H1 (cell line): ENCODE data around the gene ATP11A. TPM values are rescaled to one million over a fixed set of nuclear protein-coding genes. Genes with fewer than 3 reads are reported as not detected.
A peak's percentile ranks its signal among the peaks of the same experiment; 100 is the strongest.

Experiments
- CTCF ChIA-PET: fragments of 300-600 bp; sonication (Branson Sonifier 250); formaldehyde crosslinking; loops from one replicate; lab custom pipeline; 2021; ENCODE audit not compliant: partially characterized antibody; lab: Charles Lee
- POLR2A ChIA-PET: fragments of 300-600 bp; sonication (Branson Sonifier 250); formaldehyde crosslinking; loops from one replicate; lab custom pipeline; 2021; ENCODE audit warnings: inconsistent platforms; ENCODE audit not compliant: partially characterized antibody; lab: Charles Lee
- DNase-seq, 2 experiments: peaks; one replicate each; pipeline versions ENCODE4 v3.0.0 to v3.0.0-alpha.2; 2010 to 2022; ENCODE audit warnings: low spot score in 2 of 2, low read depth in 1 of 2, mixed read lengths in 1 of 2
- FAIRE-seq: peaks from 2 replicates; lab custom pipeline; 2011; peaks lifted over from hg19 to GRCh38; lab: Jason Lieb, UNC
- H2AFZ ChIP-seq: 2 replicates; pipeline ENCODE4 v1.8.1; 2012; ENCODE audit warnings: low read length, inconsistent platforms
- H2AK5ac ChIP-seq: 2 replicates; pipeline ENCODE4 v1.6.1; 2013; ENCODE audit warnings: low read depth, low read length
- H2BK120ac ChIP-seq: replicated peaks from 2 replicates; pipeline ENCODE3; 2013; ENCODE audit warnings: low read depth, low read length, inconsistent platforms
- H2BK12ac ChIP-seq: 2 replicates; pipeline ENCODE4 v1.6.1; 2013; ENCODE audit warnings: low read depth, low read length
- H2BK15ac ChIP-seq: 2 replicates; pipeline ENCODE4 v1.6.1; 2013; ENCODE audit warnings: low read length
- H2BK20ac ChIP-seq: 2 replicates; pipeline ENCODE4 v1.6.1; 2013; ENCODE audit warnings: low read length
- H2BK5ac ChIP-seq: 2 replicates; pipeline ENCODE4 v1.6.1; 2013; ENCODE audit warnings: low read depth, low read length
- H3K14ac ChIP-seq: 2 replicates; pipeline ENCODE4 v1.6.1; 2013; ENCODE audit warnings: inconsistent platforms; ENCODE audit not compliant: insufficient read length
- H3K18ac ChIP-seq: 2 replicates; pipeline ENCODE4 v1.6.1; 2013; ENCODE audit warnings: low read length; ENCODE audit errors: extremely low read depth
- H3K23ac ChIP-seq: 2 replicates; pipeline ENCODE4 v1.6.1; 2013; ENCODE audit warnings: inconsistent platforms; ENCODE audit not compliant: insufficient read length
- H3K23me2 ChIP-seq: 2 replicates; pipeline ENCODE4 v1.6.1; 2013; ENCODE audit warnings: low read depth, low read length
- H3K27ac ChIP-seq: 2 replicates; pipeline ENCODE4 v1.6.1; 2011; ENCODE audit warnings: low read depth, low read length, inconsistent platforms
- H3K27me3 ChIP-seq, 4 experiments: replicated peaks in 1 of 4; 1 replicate in 1 of 4; 2 replicates in 3 of 4; pipeline versions ENCODE4 v1.6.1 to v1.8.1; 2011 to 2013; ENCODE audit warnings: low read length in 3 of 4, mild to moderate bottlenecking in 3 of 4, inconsistent platforms in 2 of 4, mixed read lengths in 2 of 4, moderate library complexity in 1 of 4; ENCODE audit not compliant: control insufficient read depth in 3 of 4, insufficient read depth in 3 of 4; ENCODE audit errors: extremely low read depth in 1 of 4
- H3K36me3 ChIP-seq, 4 experiments: 2 replicates each; pipeline versions ENCODE4 v1.6.1 to v1.8.1; 2011 to 2013; ENCODE audit warnings: mild to moderate bottlenecking in 4 of 4, low read length in 3 of 4, moderate library complexity in 2 of 4, control low read depth in 1 of 4, inconsistent platforms in 1 of 4; ENCODE audit not compliant: insufficient read depth in 4 of 4, control insufficient read depth in 2 of 4
- H3K4ac ChIP-seq: replicated peaks from 2 replicates; pipeline ENCODE3; 2013; ENCODE audit warnings: low read length, low read depth, mixed read lengths, inconsistent platforms; ENCODE audit not compliant: insufficient read length
- H3K4me1 ChIP-seq, 4 experiments: replicated peaks in 1 of 4; 1 replicate in 1 of 4; 2 replicates in 3 of 4; pipeline versions ENCODE4 v1.6.1 to v1.8.1; 2011 to 2013; ENCODE audit warnings: low read length in 3 of 4, inconsistent platforms in 2 of 4, mixed read lengths in 1 of 4; ENCODE audit not compliant: insufficient read depth in 4 of 4, control insufficient read depth in 3 of 4
- H3K4me2 ChIP-seq, 2 experiments: 2 replicates each; pipeline versions ENCODE4 v1.6.1 to v1.8.1; 2011 to 2013; ENCODE audit warnings: low read depth in 2 of 2, low read length in 2 of 2, control low read depth in 1 of 2, inconsistent platforms in 1 of 2, mild to moderate bottlenecking in 1 of 2; ENCODE audit not compliant: insufficient read depth in 1 of 2
- H3K4me3 ChIP-seq, 4 experiments: fragments of 200-600, 300-600 bp in 1 of 4; sonication (generic), shearing (Covaris generic), sonication (Bioruptor Twin) in 1 of 4; 2 replicates each; pipeline versions ENCODE4 v1.5.1 to v1.8.1; 2011 to 2016; ENCODE audit warnings: low read length in 4 of 4, low read depth in 3 of 4, control low read depth in 2 of 4, inconsistent platforms in 2 of 4, mild to moderate bottlenecking in 2 of 4, mixed read lengths in 1 of 4, moderate library complexity in 1 of 4; ENCODE audit not compliant: insufficient read depth in 2 of 4; ENCODE audit errors: extremely low read depth in 1 of 4
- H3K56ac ChIP-seq: replicated peaks from 2 replicates; pipeline ENCODE3; 2013; ENCODE audit warnings: low read depth, mild to moderate bottlenecking, mixed read lengths, low read length, inconsistent platforms; ENCODE audit not compliant: insufficient read length
- H3K79me1 ChIP-seq: 2 replicates; pipeline ENCODE4 v1.6.1; 2013; ENCODE audit warnings: low read depth, low read length, control low read depth
- H3K79me2 ChIP-seq, 2 experiments: 2 replicates each; pipeline versions ENCODE4 v1.6.1 to v1.8.1; 2012 to 2013; ENCODE audit warnings: low read length in 2 of 2, mild to moderate bottlenecking in 2 of 2, inconsistent platforms in 1 of 2; ENCODE audit not compliant: insufficient read depth in 2 of 2, control insufficient read depth in 1 of 2
- H3K9ac ChIP-seq, 4 experiments: replicated peaks in 1 of 4; 1 replicate in 1 of 4; 2 replicates in 3 of 4; pipeline versions ENCODE4 v1.6.1 to v1.8.1; 2011 to 2013; ENCODE audit warnings: low read depth in 3 of 4, low read length in 3 of 4, control low read depth in 2 of 4, mild to moderate bottlenecking in 2 of 4, moderate library complexity in 2 of 4, inconsistent platforms in 1 of 4; ENCODE audit errors: extremely low read depth in 1 of 4
- H3K9me3 ChIP-seq, 2 experiments: 2 replicates each; pipeline versions ENCODE4 v1.6.1 to v1.8.1; 2012 to 2013; ENCODE audit warnings: mild to moderate bottlenecking in 2 of 2, moderate library complexity in 2 of 2, control low read depth in 1 of 2, inconsistent platforms in 1 of 2, low read depth in 1 of 2, low read length in 1 of 2, mixed read lengths in 1 of 2; ENCODE audit not compliant: insufficient read depth in 2 of 2
- H4K20me1 ChIP-seq, 2 experiments: replicated peaks in 1 of 2; 2 replicates each; pipeline versions ENCODE3 to v1.8.1; 2011 to 2013; ENCODE audit warnings: inconsistent platforms in 2 of 2, low read length in 2 of 2, mild to moderate bottlenecking in 1 of 2; ENCODE audit not compliant: insufficient read depth in 2 of 2, control insufficient read depth in 1 of 2
- H4K5ac ChIP-seq: 2 replicates; pipeline ENCODE4 v1.6.1; 2013; ENCODE audit warnings: low read length, low read depth, mixed read lengths, inconsistent platforms; ENCODE audit not compliant: insufficient read length
- H4K8ac ChIP-seq: 2 replicates; pipeline ENCODE4 v1.8.0; 2013; ENCODE audit warnings: mild to moderate bottlenecking, moderate library complexity, low read length, inconsistent platforms; ENCODE audit not compliant: insufficient read depth; ENCODE audit errors: extremely low read depth
- H4K91ac ChIP-seq: replicated peaks from 2 replicates; pipeline ENCODE3; 2013; ENCODE audit warnings: low read length, mixed read lengths, inconsistent platforms; ENCODE audit not compliant: insufficient read length
- BCL11A ChIP-seq, 2 experiments: IDR thresholded peaks; one replicate each; pipeline ENCODE4 v1.6.1; 2011; ENCODE audit warnings: low read depth in 2 of 2, low read length in 2 of 2, mild to moderate bottlenecking in 2 of 2
- EP300 ChIP-seq, 2 experiments: IDR thresholded peaks; 1 replicate in 1 of 2; 2 replicates in 1 of 2; pipeline ENCODE4 v1.6.1; 2011 to 2012; ENCODE audit warnings: low read depth in 2 of 2, low read length in 2 of 2, mild to moderate bottlenecking in 2 of 2, borderline replicate concordance in 1 of 2, inconsistent platforms in 1 of 2, moderate library complexity in 1 of 2
- KDM1A ChIP-seq: fragments of 200-600, 300-600 bp; sonication (generic); IDR thresholded peaks from 2 replicates; pipeline ENCODE4 v1.7.1; 2016; ENCODE audit warnings: mild to moderate bottlenecking, low read length, borderline replicate concordance
- KDM5A ChIP-seq: fragments of 200-600 bp; IDR thresholded peaks from 2 replicates; pipeline ENCODE4 v1.7.1; 2012; ENCODE audit warnings: mild to moderate bottlenecking, low read length, inconsistent platforms, mixed read lengths
- SRF ChIP-seq: IDR thresholded peaks from 2 replicates; pipeline ENCODE4 v1.6.1; 2011; ENCODE audit warnings: mild to moderate bottlenecking, low read depth, low read length, moderate library complexity
- WGBS, 2 experiments: shearing (Covaris generic) in 1 of 2; methylation state at CpG; one replicate each; pipeline versions ENCODE4 v1.1.6 to v1.1.7; 2013 to 2015; ENCODE audit warnings: low lambda C conversion rate in 2 of 2, mixed read lengths in 2 of 2, inconsistent platforms in 1 of 2, low coverage in 1 of 2, missing lambda C conversion rate in 1 of 2; ENCODE audit not compliant: insufficient replicate concordance in 2 of 2, insufficient coverage in 1 of 2, insufficient read length in 1 of 2; ENCODE audit errors: extremely low coverage in 1 of 2, missing lambda C conversion rate in 1 of 2; 5-methylcytosine and 5-hydroxymethylcytosine counted together
- polyA plus RNA-seq, 7 experiments: library from polyadenylated mRNA; depleted of rRNA in 3 of 7; stranded (reverse) in 5 of 7; unstranded in 2 of 7; fragments of >200 nt in 5 of 7; fragments of 200-250 nt in 2 of 7; gene quantifications; 1 replicate in 5 of 7; 2 replicates in 1 of 7; 4 replicates in 1 of 7; pipeline versions ENCODE4 v1.2.1 to v1.2.3, GENCODE V29; 2011 to 2013; ENCODE audit warnings: missing spikeins in 2 of 7, mixed read lengths in 2 of 7
- total RNA-seq: library from RNA; stranded (reverse); fragmentation: NEBNext Ultra II Directional; extraction: Animal tissue kit (Norgen Biotek cat#: 25700); gene quantifications from 2 replicates; pipeline ENCODE4 v1.2.1, GENCODE V29; 2021

The ATP11A gene
- total and polyA plus RNA-seq, 2 of the 8 experiments (the other 6 are each of a cell fraction or from before 2014, with no cell fraction given) = 28.8 to 72.9 TPM

DNA sequence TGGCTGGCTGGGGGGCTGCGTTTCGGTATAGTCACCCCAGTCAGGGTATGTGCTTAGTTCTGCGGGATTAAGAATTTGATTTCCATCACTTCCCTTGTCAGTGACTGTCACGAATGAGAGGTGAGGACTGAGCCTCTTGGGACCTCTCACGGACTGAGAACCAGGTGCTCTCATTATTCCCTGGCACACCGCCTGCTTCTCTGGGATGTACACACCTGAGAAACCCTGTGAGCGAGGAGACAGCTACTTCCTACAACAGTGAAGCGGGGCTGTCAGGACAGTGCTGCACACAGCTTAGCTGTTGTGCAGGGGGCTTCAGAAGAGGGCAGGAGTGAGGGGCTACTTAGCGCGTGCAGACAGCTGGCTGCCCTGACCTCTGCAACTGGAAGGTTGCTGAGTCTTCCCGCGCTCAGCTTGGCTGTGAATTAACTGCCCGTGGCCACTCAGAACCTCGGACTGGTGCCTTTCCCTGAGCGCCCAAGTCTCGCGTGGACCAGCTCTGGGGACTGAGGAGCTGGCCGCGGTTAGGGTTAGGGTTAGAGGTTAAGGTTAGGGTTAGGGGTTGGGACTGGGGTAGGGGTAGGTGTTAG is 213.9 kb downstream of the ATP11A start:
- H2BK5ac ChIP-seq = no peak overlapping the region
- H3K4me1 ChIP-seq = peaks cover 14 to 52% (median 27%) of the 10 kb centered on the region in 4 experiments
- H2BK15ac ChIP-seq = no peak overlapping the region
- FAIRE-seq (no peak), DNase-seq (no peak)
- peaks cover 0 to 14% (median 0%) of the 10 kb centered on the region in 4 experiments; a peak in 2 of 8 replicates for H3K36me3 ChIP-seq
- no peaks in the 10 kb centered on the region for H3K27me3 ChIP-seq
- ChIA-PET POLR2A (interaction anchor here (5.9 kb wide), 1 partner anchor 8 kb away, joined by 44 read pairs; no protein-coding TSS in a partner anchor), CTCF (interaction anchor here (0.8 to 2.7 kb wide), 6 partner anchors 10 to 343 kb away, joined by 3 to 12 read pairs (median 4); no protein-coding TSS in a partner anchor)
- no peak overlapping the region for H3K27ac ChIP-seq
- H3K56ac ChIP-seq = no peak overlapping the region
- H3K79me1 ChIP-seq = no peaks in the 10 kb centered on the region; the same call in 1 of the 2 replicates
- no peak overlapping the region; the same call in none of the 2 replicates for H4K8ac ChIP-seq
- H4K91ac ChIP-seq = no peak overlapping the region
- H3K14ac ChIP-seq = no peak overlapping the region
- peaks cover 0 to 26% of the 10 kb centered on the region in 2 experiments; a peak in 2 of 4 replicates for H3K79me2 ChIP-seq
- no peak overlapping the region for H2AK5ac ChIP-seq
- H2BK20ac ChIP-seq = 0 out of 2 replicates have a peak overlapping the region, but pooled peaks have one; percentile 83
- WGBS, 2 experiments = 85% methylated on average over 19 of the region's 19 CpGs; no CpG with 5 or more reads in 1 of the 2 experiments
- no peak overlapping the region for H2BK12ac ChIP-seq
- no peaks in the 10 kb centered on the region; the same call in 1 of the 2 replicates for H3K23me2 ChIP-seq
- no peak overlapping the region for H4K5ac ChIP-seq
- H3K4ac ChIP-seq = no peak overlapping the region
- H3K23ac ChIP-seq = no peak overlapping the region
- no peak overlapping the region for H2AFZ ChIP-seq
- H3K9ac ChIP-seq = no peak overlapping the region
- no peak overlapping the region for H3K18ac ChIP-seq
- H3K4me3 ChIP-seq = no peak overlapping the region
- H3K9me3 ChIP-seq = no peaks in the 10 kb centered on the region
- TF ChIP-seq KDM5A (no peak), KDM1A (no peak), SRF (no peak), EP300 (IDR thresholded peaks at IDR 0.05; ENCODE audit: borderline replicate concordance in 1 of 2, low read depth in 2 of 2, low read length in 2 of 2) (no peak), BCL11A (IDR thresholded peaks at IDR 0.05; ENCODE audit: low read depth in 2 of 2, low read length in 2 of 2) (no peak)
- TF ChIP-seq, all 59 proteins: peak for 0
- H2BK120ac ChIP-seq = no peak overlapping the region
- no peak overlapping the region for H3K4me2 ChIP-seq
- H4K20me1 ChIP-seq = peaks cover 0 to 7% of the 10 kb centered on the region in 2 experiments
